Measurements from ENCODE around the gene LRRC42. TPM values are rescaled to one million over a fixed set of nuclear protein-coding genes. Genes with fewer than 3 reads are reported as not detected.

LRRC42 gene
- total and polyA plus RNA-seq, 4 donors = 9.8 to 14.8 (median 10.9) TPM

- H3K9me3 ChIP-seq (ENCODE audit: control insufficient read depth in 4 of 4, low read length in 3 of 4) = no peaks in the 10 kb centered on the region
Measured at GRCh38 chr1:54012863-54013262, 66.7 kb downstream of the LRRC42 start.

More at GRCh38 chr1:54012863-54013262, 66.7 kb downstream of the LRRC42 start:
- no peak overlapping the region for H3K27ac ChIP-seq (ENCODE audit: low read depth in 1 of 2, low read length in 2 of 2)
- H3K4me1 ChIP-seq (ENCODE audit: control insufficient read depth in 4 of 4, insufficient read depth in 4 of 4, low read length in 3 of 4) = peaks cover 0 to 5% (median 1%) of the 10 kb centered on the region in 4 donors
- no peak overlapping the region for H3K9ac ChIP-seq (ENCODE audit: low read depth in 1 of 2, low read length in 2 of 2)
- no peak for DNase-seq (ENCODE audit: low spot score)
- no peaks in the 10 kb centered on the region for H3K27me3 ChIP-seq (ENCODE audit: control insufficient read depth in 4 of 4, insufficient read depth in 4 of 4, low read length in 3 of 4)
- 92% methylated on average over 8 of the region's 8 CpGs for WGBS
- no peak for TF ChIP-seq SP1 (IDR thresholded peaks at IDR 0.05)
- TF ChIP-seq RAD21 (IDR thresholded peaks at IDR 0.05) = no peak
- TF ChIP-seq, protein P1, sequence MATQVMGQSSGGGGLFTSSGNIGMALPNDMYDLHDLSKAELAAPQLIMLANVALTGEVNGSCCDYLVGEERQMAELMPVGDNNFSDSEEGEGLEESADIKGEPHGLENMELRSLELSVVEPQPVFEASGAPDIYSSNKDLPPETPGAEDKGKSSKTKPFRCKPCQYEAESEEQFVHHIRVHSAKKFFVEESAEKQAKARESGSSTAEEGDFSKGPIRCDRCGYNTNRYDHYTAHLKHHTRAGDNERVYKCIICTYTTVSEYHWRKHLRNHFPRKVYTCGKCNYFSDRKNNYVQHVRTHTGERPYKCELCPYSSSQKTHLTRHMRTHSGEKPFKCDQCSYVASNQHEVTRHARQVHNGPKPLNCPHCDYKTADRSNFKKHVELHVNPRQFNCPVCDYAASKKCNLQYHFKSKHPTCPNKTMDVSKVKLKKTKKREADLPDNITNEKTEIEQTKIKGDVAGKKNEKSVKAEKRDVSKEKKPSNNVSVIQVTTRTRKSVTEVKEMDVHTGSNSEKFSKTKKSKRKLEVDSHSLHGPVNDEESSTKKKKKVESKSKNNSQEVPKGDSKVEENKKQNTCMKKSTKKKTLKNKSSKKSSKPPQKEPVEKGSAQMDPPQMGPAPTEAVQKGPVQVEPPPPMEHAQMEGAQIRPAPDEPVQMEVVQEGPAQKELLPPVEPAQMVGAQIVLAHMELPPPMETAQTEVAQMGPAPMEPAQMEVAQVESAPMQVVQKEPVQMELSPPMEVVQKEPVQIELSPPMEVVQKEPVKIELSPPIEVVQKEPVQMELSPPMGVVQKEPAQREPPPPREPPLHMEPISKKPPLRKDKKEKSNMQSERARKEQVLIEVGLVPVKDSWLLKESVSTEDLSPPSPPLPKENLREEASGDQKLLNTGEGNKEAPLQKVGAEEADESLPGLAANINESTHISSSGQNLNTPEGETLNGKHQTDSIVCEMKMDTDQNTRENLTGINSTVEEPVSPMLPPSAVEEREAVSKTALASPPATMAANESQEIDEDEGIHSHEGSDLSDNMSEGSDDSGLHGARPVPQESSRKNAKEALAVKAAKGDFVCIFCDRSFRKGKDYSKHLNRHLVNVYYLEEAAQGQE (IDR thresholded peaks at IDR 0.05) = no peak
- no peak for TF ChIP-seq EGR1 (IDR thresholded peaks at IDR 0.05; ENCODE audit: low read depth in 2 of 2)
- no peak for TF ChIP-seq HNF4G (IDR thresholded peaks at IDR 0.05)
- no peak for TF ChIP-seq FOXA1 (IDR thresholded peaks at IDR 0.05)
- TF ChIP-seq JUND (IDR thresholded peaks at IDR 0.05) = no peak
- no peak for TF ChIP-seq TAF1 (conservative IDR thresholded peaks at IDR 0.05)
- TF ChIP-seq HNF4A (conservative IDR thresholded peaks at IDR 0.05) = no peak
- no peak for TF ChIP-seq CTCF (IDR thresholded peaks at IDR 0.05; ENCODE audit: low read depth, low read length, missing input control)
- TF ChIP-seq, protein P2, sequence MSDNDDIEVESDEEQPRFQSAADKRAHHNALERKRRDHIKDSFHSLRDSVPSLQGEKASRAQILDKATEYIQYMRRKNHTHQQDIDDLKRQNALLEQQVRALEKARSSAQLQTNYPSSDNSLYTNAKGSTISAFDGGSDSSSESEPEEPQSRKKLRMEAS (IDR thresholded peaks at IDR 0.05) = no peak
- no peak for TF ChIP-seq GABPA (IDR thresholded peaks at IDR 0.05 in 1 of 2, conservative IDR thresholded peaks at IDR 0.05 in 1 of 2)
- no peak for TF ChIP-seq FOXA2 (IDR thresholded peaks at IDR 0.05)
- TF ChIP-seq ATF3 (IDR thresholded peaks at IDR 0.05) = no peak
- TF ChIP-seq, protein P3, sequence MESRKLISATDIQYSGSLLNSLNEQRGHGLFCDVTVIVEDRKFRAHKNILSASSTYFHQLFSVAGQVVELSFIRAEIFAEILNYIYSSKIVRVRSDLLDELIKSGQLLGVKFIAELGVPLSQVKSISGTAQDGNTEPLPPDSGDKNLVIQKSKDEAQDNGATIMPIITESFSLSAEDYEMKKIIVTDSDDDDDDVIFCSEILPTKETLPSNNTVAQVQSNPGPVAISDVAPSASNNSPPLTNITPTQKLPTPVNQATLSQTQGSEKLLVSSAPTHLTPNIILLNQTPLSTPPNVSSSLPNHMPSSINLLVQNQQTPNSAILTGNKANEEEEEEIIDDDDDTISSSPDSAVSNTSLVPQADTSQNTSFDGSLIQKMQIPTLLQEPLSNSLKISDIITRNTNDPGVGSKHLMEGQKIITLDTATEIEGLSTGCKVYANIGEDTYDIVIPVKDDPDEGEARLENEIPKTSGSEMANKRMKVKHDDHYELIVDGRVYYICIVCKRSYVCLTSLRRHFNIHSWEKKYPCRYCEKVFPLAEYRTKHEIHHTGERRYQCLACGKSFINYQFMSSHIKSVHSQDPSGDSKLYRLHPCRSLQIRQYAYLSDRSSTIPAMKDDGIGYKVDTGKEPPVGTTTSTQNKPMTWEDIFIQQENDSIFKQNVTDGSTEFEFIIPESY (IDR thresholded peaks at IDR 0.05) = no peak
- no peak for TF ChIP-seq RXRA (IDR thresholded peaks at IDR 0.05)
- TF ChIP-seq YY1 (IDR thresholded peaks at IDR 0.05) = no peak
- TF ChIP-seq NR2F2 (IDR thresholded peaks at IDR 0.05) = no peak
- H3K36me3 ChIP-seq (ENCODE audit: control insufficient read depth in 4 of 4, insufficient read depth in 3 of 4, low read depth in 1 of 4, low read length in 3 of 4) = no peaks in the 10 kb centered on the region
- H3K4me3 ChIP-seq (ENCODE audit: low read depth in 1 of 3, low read length in 3 of 3) = no peak overlapping the region
